ENCODE results near the gene ZNF586.

DNA sequence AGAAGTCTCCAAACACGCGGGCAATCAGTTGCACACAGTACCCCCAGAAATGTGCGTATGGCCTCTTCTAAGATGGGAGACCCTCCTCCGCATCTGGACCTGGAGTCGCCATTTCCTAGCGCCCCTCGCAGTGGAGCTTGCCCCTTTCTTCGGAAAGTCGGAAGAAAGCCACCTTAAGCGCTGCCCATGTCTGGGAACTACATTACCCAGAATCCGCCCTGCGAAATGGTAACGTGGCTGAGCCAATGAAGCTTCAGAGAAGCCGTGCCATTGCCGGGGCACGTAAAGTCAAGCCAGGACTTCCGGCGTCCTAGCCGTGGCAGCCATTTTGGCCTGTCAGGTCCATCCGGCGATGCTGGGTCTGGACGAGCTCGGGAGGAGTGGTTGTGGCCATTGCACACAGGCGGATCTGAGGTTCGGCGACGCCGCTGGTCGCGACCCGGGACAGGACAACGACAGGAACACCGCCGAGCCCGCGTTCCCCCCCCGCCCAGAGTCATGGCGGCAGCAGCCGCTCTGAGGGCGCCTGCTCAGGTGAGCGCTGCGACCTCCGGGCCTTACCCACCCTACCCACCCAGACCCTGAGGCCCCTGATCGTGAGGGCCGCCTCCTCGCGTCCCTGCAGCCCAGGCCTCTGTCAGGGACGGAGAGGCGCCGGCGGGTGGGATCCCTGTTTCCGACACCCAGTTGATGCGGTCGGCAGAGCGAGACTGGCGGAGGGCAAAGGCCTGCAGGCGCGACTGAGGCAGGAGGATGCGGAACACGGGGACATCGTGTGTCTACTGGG, at the start of gene ZNF586:
- TF ChIP-seq POLR2AphosphoS5 (IDR thresholded peaks at IDR 0.05): peak; percentile 81 to 95
- TF ChIP-seq, protein P1, sequence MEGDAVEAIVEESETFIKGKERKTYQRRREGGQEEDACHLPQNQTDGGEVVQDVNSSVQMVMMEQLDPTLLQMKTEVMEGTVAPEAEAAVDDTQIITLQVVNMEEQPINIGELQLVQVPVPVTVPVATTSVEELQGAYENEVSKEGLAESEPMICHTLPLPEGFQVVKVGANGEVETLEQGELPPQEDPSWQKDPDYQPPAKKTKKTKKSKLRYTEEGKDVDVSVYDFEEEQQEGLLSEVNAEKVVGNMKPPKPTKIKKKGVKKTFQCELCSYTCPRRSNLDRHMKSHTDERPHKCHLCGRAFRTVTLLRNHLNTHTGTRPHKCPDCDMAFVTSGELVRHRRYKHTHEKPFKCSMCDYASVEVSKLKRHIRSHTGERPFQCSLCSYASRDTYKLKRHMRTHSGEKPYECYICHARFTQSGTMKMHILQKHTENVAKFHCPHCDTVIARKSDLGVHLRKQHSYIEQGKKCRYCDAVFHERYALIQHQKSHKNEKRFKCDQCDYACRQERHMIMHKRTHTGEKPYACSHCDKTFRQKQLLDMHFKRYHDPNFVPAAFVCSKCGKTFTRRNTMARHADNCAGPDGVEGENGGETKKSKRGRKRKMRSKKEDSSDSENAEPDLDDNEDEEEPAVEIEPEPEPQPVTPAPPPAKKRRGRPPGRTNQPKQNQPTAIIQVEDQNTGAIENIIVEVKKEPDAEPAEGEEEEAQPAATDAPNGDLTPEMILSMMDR (IDR thresholded peaks at IDR 0.05): no peak
- TF ChIP-seq POLR2A (IDR thresholded peaks at IDR 0.05; ENCODE audit: low read depth): no peak
- no peak for TF ChIP-seq EP300 (IDR thresholded peaks at IDR 0.05)

Measured in esophagus muscularis mucosa (tissue), 4 donors.